Keratinocyte (primary cell): ENCODE data around the gene RHAG. TPM values are rescaled to one million over a fixed set of nuclear protein-coding genes. Genes with fewer than 3 reads are reported as not detected.

ENCODE experiments used
- DNase-seq: peaks from one replicate; pipeline ENCODE4 v3.0.0-alpha.2; 2011; ENCODE audit warnings: low read depth, missing footprints, low spot score
- FAIRE-seq: peaks from 2 replicates; lab custom pipeline; 2011; peaks lifted over from hg19 to GRCh38; lab: Jason Lieb, UNC
- H2AFZ ChIP-seq: 2 replicates; pipeline ENCODE4 v1.6.0; 2012; ENCODE audit warnings: low read length, control low read depth, inconsistent platforms; ENCODE audit not compliant: control insufficient read depth
- H3K27ac ChIP-seq: 2 replicates; pipeline ENCODE4 v1.5.1; 2011; ENCODE audit warnings: low read length; ENCODE audit not compliant: control insufficient read depth, insufficient read depth
- H3K27me3 ChIP-seq: 3 replicates; pipeline ENCODE4 v1.6.0; 2011; ENCODE audit warnings: low read length; ENCODE audit not compliant: control insufficient read depth, insufficient read depth; ENCODE audit errors: extremely low read depth
- H3K36me3 ChIP-seq, 2 experiments: 2 replicates in 1 of 2; 3 replicates in 1 of 2; pipeline ENCODE4 v1.5.1; 2011; ENCODE audit warnings: low read length in 2 of 2, mild to moderate bottlenecking in 1 of 2; ENCODE audit not compliant: control insufficient read depth in 2 of 2, insufficient read depth in 2 of 2; ENCODE audit errors: extremely low read depth in 1 of 2
- H3K4me1 ChIP-seq: 3 replicates; pipeline ENCODE4 v1.5.1; 2011; ENCODE audit warnings: low read length; ENCODE audit not compliant: control insufficient read depth, insufficient read depth; ENCODE audit errors: extremely low read depth
- H3K4me2 ChIP-seq: 3 replicates; pipeline ENCODE4 v1.6.0; 2011; ENCODE audit warnings: low read depth, low read length; ENCODE audit not compliant: control insufficient read depth, insufficient read depth; ENCODE audit errors: extremely low read depth
- H3K4me3 ChIP-seq, 3 experiments: fragments of 200-600 bp in 1 of 3; sonication (generic) in 1 of 3; 2 replicates in 2 of 3; 3 replicates in 1 of 3; pipeline ENCODE4 v1.5.1; 2011 to 2016; ENCODE audit warnings: low read length in 3 of 3, mild to moderate bottlenecking in 3 of 3, control low read depth in 2 of 3, inconsistent platforms in 1 of 3, low read depth in 1 of 3, mixed read lengths in 1 of 3, mixed run types in 1 of 3, moderate library complexity in 1 of 3; ENCODE audit not compliant: control insufficient read depth in 2 of 3, insufficient read depth in 2 of 3; ENCODE audit errors: extremely low read depth in 1 of 3
- H3K79me2 ChIP-seq: 2 replicates; pipeline ENCODE4 v1.6.0; 2012; ENCODE audit warnings: low read length; ENCODE audit not compliant: control insufficient read depth, insufficient read depth
- H3K9ac ChIP-seq: 3 replicates; pipeline ENCODE4 v1.6.0; 2011; ENCODE audit warnings: low read length; ENCODE audit not compliant: control insufficient read depth, insufficient read depth; ENCODE audit errors: extremely low read depth
- H3K9me1 ChIP-seq: 3 replicates; pipeline ENCODE4 v1.6.0; 2011; ENCODE audit warnings: low read length; ENCODE audit not compliant: control insufficient read depth, insufficient read depth; ENCODE audit errors: extremely low read depth
- H3K9me3 ChIP-seq: 2 replicates; pipeline ENCODE4 v1.5.1; 2012; ENCODE audit warnings: low read depth, low read length; ENCODE audit not compliant: control insufficient read depth
- H4K20me1 ChIP-seq: 3 replicates; pipeline ENCODE4 v1.6.0; 2011; ENCODE audit warnings: low read length; ENCODE audit not compliant: control insufficient read depth, insufficient read depth; ENCODE audit errors: extremely low read depth
- CTCF ChIP-seq, 3 experiments: IDR thresholded peaks in 1 of 3; conservative IDR thresholded peaks in 1 of 3; optimal IDR thresholded peaks in 1 of 3; 2 replicates in 2 of 3; 3 replicates in 1 of 3; pipeline versions ENCODE3 to v1.5.1; 2011; ENCODE audit warnings: low read length in 3 of 3, mild to moderate bottlenecking in 3 of 3, moderate library complexity in 2 of 3, control low read depth in 1 of 3, inconsistent platforms in 1 of 3; ENCODE audit not compliant: insufficient read depth in 2 of 3; ENCODE audit errors: extremely low read depth in 1 of 3
- EZH2 ChIP-seq: IDR thresholded peaks from one replicate; pipeline ENCODE4 v1.6.1; 2012; ENCODE audit warnings: inconsistent platforms, mild to moderate bottlenecking, low read length, moderate library complexity
- dilution Hi-C: fragments of 300-500 bp; cut with MboI; formaldehyde crosslinking; loops from one replicate; pipeline ENCODE4 v1.7.0; 2020; ENCODE audit warnings: low sequenced_read_pairs; ENCODE audit not compliant: extremely low pct_ligation_motif_present
- polyA plus RNA-seq, 5 experiments: library from polyadenylated mRNA; depleted of rRNA in 3 of 5; stranded (reverse) in 3 of 5; stranded (forward) in 1 of 5; unstranded in 1 of 5; fragments of >200 nt; gene quantifications; 1 replicate in 1 of 5; 2 replicates in 3 of 5; 3 replicates in 1 of 5; pipeline versions ENCODE4 v1.2.1 to v1.2.3, GENCODE V29; 2011 to 2012; ENCODE audit warnings: missing spikeins in 2 of 5, low read depth in 1 of 5, low replicate concordance in 1 of 5

Gene RHAG
- polyA plus RNA-seq, 1 donor (not counting 4 experiments of a cell fraction or from before 2014, with no cell fraction given): not detected

DNA sequence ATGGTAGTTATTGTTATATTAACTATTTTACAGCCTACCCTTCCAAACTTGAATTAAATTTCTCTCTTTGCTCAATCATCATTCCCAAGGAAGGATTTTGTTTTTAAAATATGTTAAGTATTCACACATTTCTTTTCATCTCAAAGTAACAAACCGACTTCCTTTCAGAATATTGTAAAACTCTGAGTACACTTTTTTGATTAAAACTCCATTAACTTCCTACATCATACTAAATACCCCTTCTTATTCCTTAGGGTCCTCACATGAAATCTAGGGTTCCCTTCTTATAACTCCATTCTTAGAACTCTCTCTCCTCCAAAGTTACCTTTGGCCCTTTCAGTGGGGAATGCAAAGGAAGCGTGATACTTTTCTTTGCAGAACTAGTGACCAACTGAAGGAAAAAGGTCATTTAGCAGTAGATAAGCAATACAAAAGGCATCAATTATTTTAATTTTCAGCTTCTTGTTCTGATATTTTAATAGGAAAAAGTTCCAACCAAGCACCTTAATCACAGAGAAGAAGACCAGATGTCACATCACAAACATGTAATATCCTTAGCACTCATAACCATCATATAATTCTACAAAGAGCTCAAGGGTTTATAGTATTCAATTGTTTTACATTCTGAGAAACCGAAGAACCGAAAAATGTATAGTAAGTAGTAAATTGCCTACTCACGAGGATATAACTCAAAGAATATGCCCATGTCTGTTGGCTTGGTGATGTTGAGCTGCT, 494 bp downstream of the RHAG start:
- no peaks in the 10 kb centered on the region for H3K27me3 ChIP-seq
- FAIRE-seq: no peak

GRCh38 chr6:49635480-49635879, 1.2 kb downstream of the RHAG start:
- FAIRE-seq (no peak), DNase-seq (no peak)
- no peaks in the 10 kb centered on the region for H3K9me1 ChIP-seq
- dilution Hi-C loops: loop anchor here (25.0 kb wide), 2 partner anchors 202 to 427 kb away; no protein-coding TSS in a partner anchor
- H3K27ac ChIP-seq: no peak overlapping the region
- no peaks in the 10 kb centered on the region for H3K36me3 ChIP-seq
- no peak for TF ChIP-seq CTCF (optimal IDR thresholded peaks at IDR 0.05 in 1 of 3, IDR thresholded peaks at IDR 0.05 in 1 of 3, conservative IDR thresholded peaks at IDR 0.05 in 1 of 3; ENCODE audit: extremely low read depth in 1 of 3, insufficient read depth in 2 of 3, low read length in 3 of 3)
- TF ChIP-seq EZH2: no peak
- no peak overlapping the region for H2AFZ ChIP-seq
- H3K4me2 ChIP-seq: no peak overlapping the region
- no peaks in the 10 kb centered on the region for H3K27me3 ChIP-seq
- no peaks in the 10 kb centered on the region for H3K9me3 ChIP-seq
- no peak overlapping the region for H3K4me3 ChIP-seq
- no peaks in the 10 kb centered on the region for H4K20me1 ChIP-seq
- no peaks in the 10 kb centered on the region for H3K4me1 ChIP-seq
- no peaks in the 10 kb centered on the region for H3K79me2 ChIP-seq
- no peak overlapping the region for H3K9ac ChIP-seq

More for the DNA sequence above, 494 bp downstream of the RHAG start:
- DNase-seq: no peak
- dilution Hi-C loops: loop anchor here (25.0 kb wide), 2 partner anchors 201 to 426 kb away; no protein-coding TSS in a partner anchor
- Histone ChIP-seq H3K4me1 (no peaks in the 10 kb centered on the region), H4K20me1 (no peaks in the 10 kb centered on the region), H3K9me1 (no peaks in the 10 kb centered on the region), H3K9ac (no peak overlapping the region), H3K36me3 (no peaks in the 10 kb centered on the region), H3K4me2 (no peak overlapping the region), H2AFZ (no peak overlapping the region), H3K27ac (no peak overlapping the region), H3K79me2 (no peaks in the 10 kb centered on the region), H3K4me3 (no peak overlapping the region), H3K9me3 (no peaks in the 10 kb centered on the region)
- no peak for TF ChIP-seq EZH2
- TF ChIP-seq CTCF (optimal IDR thresholded peaks at IDR 0.05 in 1 of 3, IDR thresholded peaks at IDR 0.05 in 1 of 3, conservative IDR thresholded peaks at IDR 0.05 in 1 of 3; ENCODE audit: extremely low read depth in 1 of 3, insufficient read depth in 2 of 3, low read length in 3 of 3): no peak
